Head of caudate nucleus (tissue), 42 donors: ENCODE results near the gene APP.
A peak's percentile ranks its signal among the peaks of the same experiment; 100 is the strongest.

Experiments used
- DNase-seq, 42 donors: peaks; one replicate each; pipeline versions ENCODE4 v3.0.0 to v3.0.0-alpha.2; 2020 to 2021; ENCODE audit warnings: mixed read lengths in 7 of 42
- intact Hi-C: fragments of 100-400 bp; cut with DNase I; formaldehyde crosslinking; loops from one replicate; pipeline ENCODE4 v1.15.0; 2022

APP gene

GRCh38 chr21:25881524-25882376, 288.8 kb downstream of the APP start:
- intact Hi-C loops, result loop anchor here (5.0 to 10.0 kb wide), 2 partner anchors 286 to 833 kb away; no protein-coding TSS in a partner anchor
- peak; percentile 18 to 93 (median 77) for DNase-seq

- no peak for DNase-seq
- intact Hi-C loops, result no loop called here
Observed at GRCh38 chr21:25879203-25879602, 291.4 kb downstream of the APP start.

DNA sequence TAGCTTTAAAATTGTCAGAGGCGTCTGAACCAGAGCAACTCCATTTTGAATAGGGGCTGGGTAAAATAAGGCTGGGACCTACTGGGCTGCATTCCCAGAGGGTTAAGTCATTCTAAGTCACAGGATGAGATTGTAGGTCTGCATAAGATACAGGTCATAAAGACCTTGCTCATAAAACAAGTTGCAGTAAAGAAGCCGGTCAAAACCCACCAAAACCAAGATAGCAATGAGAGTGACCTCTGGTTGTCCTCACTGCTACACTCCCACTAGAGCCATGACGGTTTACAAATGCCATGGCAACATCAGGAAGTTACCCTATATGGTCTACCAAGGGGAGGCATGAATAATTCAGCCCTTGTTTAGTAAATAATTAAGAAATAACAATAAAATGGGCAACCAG, 292.2 kb downstream of the APP start:
- intact Hi-C loops, result no loop called here

DNA sequence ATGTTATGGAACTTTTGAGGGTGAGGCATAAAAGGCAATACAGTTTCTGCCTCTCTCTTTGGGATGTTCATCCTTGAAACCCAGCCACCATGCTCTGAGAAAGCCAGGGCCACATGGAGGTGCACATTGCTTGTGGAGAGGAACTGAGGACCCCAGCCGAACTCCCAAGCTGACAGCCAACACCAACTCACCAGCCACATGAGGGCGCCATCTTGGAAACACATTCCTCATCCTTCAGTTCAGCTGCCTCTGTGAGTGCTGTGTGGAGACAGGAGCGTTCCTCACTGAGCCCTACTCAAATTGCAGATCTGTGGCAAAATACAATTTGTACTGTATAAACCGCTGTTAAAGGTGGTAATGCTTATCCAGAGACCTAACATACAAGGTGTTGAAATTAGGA, 298.3 kb downstream of the APP start:
- intact Hi-C loops, result no loop called here
- DNase-seq, result no peak

More for the DNA sequence above, 292.2 kb downstream of the APP start:
- DNase-seq, result no peak

DNA sequence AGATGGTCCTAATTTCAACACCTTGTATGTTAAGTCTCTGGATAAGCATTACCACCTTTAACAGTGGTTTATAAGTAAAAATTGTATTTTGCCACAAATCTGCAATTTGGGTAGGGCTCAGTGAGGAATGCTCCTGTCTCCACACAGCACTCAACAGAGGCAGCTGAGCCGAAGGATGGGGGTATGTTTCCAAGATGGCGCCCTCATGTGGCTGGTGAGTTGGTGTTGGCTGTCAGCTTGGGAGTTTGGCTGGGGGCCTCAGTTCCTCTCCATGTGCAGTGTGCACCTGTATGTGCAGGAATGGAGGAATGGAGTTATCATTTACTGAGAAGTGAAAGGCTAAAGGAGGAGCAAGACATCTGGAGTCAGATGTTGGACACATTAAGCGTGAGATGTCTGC, 299.0 kb downstream of the APP start:
- intact Hi-C loops, result no loop called here
- no peak for DNase-seq

DNA sequence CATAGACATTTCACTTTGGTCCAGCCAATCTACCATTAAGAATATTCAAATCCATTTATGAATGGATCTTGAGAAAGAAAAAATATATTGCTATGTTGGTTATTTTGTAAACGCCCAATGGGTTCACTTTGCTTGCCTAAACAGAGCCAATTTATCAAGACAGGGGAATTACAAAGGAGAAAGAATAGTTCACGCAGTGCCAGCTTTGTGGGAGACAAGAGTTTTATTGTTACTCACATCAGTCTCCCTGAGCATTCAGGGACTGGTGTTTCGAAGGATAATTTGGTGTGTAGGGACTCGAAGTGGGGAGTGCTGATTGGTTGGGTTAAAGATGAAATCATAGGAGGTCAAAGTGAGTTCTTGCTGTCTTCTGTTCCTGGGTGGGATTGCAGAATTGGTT, 300.5 kb downstream of the APP start:
- DNase-seq, result peak in 17 of 42 donors; percentile 14 to 77 (median 40)
- intact Hi-C loops, result no loop called here

- intact Hi-C loops, result no loop called here
- DNase-seq, result no peak
Observed at GRCh38 chr21:25867061-25867460, 303.5 kb downstream of the APP start.

DNA sequence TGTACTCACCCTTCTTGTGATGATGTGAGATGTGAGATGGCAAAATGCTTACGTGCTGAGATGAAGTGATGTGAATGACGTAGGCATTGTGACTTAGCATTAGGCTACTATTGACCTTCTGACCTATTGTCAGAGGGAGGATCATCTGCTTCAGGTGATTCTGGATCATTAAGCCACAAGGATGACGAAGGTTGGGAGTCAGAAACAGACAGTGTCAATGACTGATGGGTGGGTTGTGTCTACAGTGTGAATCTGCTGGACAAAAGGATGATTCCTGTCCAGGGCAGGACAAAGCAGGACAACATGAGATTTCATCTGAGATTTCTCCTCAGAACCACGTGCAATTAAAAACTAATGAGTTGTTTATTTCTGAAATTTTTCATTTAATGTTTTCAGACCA, 306.8 kb downstream of the APP start:
- no peak for DNase-seq

DNA sequence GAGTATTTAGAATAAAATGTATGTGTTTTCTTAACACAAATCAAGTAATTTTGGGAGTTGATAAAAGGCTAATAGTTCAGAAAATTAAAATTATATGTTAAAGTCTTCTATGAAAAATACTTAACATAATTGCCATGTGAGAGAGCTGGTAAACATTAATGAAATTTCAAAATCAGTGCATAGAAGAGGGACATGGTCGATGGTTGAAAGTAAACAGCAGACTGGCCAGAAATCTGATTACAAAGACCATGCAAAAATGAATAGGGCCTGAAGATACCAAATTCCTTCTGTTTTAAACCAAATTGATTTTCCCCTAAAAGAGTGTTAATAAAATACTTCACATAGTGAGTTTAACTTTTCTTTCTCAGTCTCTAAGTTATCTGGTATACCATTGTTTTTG, 307.5 kb downstream of the APP start:
- no peak for DNase-seq
- intact Hi-C loops, result no loop called here

More for the DNA sequence above, 306.8 kb downstream of the APP start:
- intact Hi-C loops, result no loop called here

- intact Hi-C loops, result no loop called here
- DNase-seq, result no peak
Observed at GRCh38 chr21:25862596-25862995, 308.0 kb downstream of the APP start.

DNA sequence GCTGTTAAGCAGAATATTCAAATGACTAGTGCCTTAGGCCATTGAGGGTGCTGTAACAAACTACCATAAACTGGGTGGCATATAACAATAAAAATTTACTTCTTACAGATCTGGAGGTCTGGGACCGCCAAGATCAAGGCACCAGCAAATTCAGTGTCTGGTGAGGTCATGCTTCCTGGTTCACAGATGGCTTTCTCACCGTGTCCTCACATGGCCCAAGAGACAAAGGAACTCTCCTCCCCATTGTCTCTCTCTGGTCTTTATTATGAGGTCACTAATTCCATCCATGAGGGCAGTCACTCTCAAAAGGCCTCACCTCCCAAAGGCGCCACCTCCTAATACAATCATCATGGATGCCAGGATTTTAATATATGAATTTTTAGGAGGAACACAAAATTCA, 308.5 kb downstream of the APP start:
- intact Hi-C loops, result no loop called here
- no peak for DNase-seq

DNA sequence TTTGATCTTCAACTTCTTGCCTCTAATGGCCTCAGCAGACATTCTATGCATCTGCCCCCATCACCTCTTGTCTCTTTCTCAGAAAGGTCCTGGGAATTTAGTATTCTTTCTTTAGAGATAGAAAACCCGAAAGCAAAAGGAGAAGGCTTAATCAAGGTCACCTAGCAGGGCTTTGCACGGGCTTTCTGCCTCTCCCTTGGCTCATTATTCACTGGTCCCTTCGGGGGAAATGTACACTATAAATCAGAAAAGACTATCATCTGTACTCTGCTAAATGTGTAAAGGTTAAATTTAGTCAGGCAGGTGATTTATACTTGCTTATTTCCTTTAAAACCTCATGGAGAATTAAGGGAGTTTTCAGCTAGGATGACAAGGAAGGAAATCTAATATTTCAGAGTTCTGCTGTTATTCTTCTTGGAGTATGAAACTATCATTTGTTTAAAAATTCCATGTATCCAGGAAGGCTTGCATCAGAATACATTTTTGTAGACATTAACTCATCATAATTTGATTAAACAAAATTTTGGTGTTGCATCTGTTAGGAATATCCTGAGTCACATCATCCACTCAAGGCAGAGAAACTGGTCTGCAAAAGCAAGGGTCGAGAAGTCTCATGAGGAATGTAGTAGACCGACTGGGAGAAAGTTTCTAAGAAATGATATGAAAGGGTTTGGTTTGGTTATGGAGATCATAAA, 311.2 kb downstream of the APP start:
- intact Hi-C loops, result no loop called here
- no peak for DNase-seq

DNA sequence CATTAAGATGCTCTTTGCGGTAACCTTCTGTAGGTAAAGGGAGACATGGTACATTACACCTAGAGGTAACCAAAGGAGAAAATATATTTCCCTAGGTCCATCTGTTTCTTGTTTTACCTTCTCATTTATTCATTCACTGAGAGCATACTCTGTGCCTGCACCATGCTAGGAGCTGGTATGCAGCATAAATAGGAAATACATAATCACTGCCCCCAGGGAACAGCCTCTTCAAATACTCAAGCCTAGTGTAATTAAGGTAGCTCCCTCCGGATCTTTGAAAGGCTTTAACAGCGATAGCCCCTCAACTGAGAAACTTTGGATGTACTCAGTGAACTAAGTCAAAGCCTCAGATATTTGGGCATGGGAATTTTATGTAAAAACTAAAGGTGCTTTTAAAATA, 312.2 kb downstream of the APP start:
- intact Hi-C loops, result no loop called here
- DNase-seq, result no peak

DNA sequence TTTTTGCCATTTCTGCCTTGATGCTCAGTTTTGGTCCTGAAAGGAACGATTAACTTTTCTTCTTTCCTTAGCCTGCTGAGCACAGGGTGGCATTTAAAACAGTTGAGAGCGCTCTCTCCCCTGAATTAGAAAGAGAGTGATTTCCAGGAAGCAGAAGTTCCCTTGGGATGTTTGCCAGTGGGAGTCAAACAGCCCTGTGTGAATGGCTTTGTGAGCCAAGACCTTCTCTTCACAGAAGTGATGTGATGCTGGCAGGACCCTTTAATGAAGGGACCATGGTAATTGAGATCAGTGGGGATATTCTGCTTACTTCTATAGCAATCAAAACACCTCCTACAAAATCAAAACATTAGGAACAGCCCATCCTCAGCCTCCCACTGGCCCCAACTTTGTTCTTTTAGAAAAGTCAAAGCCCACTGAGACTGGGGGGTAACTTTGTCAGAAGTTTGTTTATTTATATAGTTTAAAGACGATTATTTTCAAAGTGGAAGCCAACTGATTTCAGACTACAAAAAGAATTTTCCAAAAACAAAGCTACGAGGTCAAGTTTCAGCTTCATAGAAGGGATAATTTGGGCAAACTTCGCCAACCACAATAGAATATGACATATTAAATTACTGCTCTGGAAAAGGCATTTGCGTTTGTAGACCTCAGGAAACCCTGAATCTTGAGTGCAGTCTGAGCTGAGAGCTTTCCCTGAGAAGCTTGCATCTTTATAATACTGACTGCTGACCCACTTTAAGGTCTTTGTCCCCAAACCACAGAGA, 313.1 kb downstream of the APP start:
- intact Hi-C loops, result no loop called here
- DNase-seq, result peak in 8 of 42 donors; percentile 29 to 65 (median 43)

- intact Hi-C loops, result no loop called here
- DNase-seq, result no peak
Observed at GRCh38 chr21:25855576-25855975, 315.0 kb downstream of the APP start.

GRCh38 chr21:25850126-25850842, 320.3 kb downstream of the APP start:
- peak in 1 of 42 donors; percentile 48 for DNase-seq
- intact Hi-C loops, result no loop called here

- no peak for DNase-seq
- intact Hi-C loops, result no loop called here
Observed at GRCh38 chr21:25848309-25848708, 322.3 kb downstream of the APP start.

GRCh38 chr21:25845729-25846256, 324.8 kb downstream of the APP start:
- intact Hi-C loops, result no loop called here
- no peak for DNase-seq

GRCh38 chr21:25842925-25843324, 327.6 kb downstream of the APP start:
- peak in 23 of 42 donors; percentile 16 to 79 (median 43) for DNase-seq
- intact Hi-C loops, result no loop called here
